Fibroblast of pulmonary artery (primary cell): Measurements from ENCODE around the gene POU2AF1.

Experiments
- DNase-seq: peaks from one replicate; pipeline ENCODE4 v3.0.0-alpha.2; 2010; ENCODE audit warnings: low read depth
- H3K4me3 ChIP-seq: replicated peaks from 2 replicates; pipeline ENCODE4 v1.5.1; 2011; ENCODE audit warnings: low read depth, mild to moderate bottlenecking, control low read depth, low read length, moderate library complexity
- CTCF ChIP-seq: IDR thresholded peaks from 2 replicates; pipeline ENCODE4 v1.5.1; 2011; ENCODE audit warnings: mild to moderate bottlenecking, control low read depth, low read length, inconsistent platforms; ENCODE audit errors: missing control alignments

Gene POU2AF1

GRCh38 chr11:111358038-111359001 is 20.8 kb downstream of the POU2AF1 start:
- no peak for TF ChIP-seq CTCF
- no peak for DNase-seq
- H3K4me3 ChIP-seq: no peak overlapping the region

- no peak for TF ChIP-seq CTCF
Measured at GRCh38 chr11:111357150-111358037, 21.7 kb downstream of the POU2AF1 start.

GRCh38 chr11:111356660-111357048 is 22.4 kb downstream of the POU2AF1 start:
- TF ChIP-seq CTCF: no peak
- no peak overlapping the region for H3K4me3 ChIP-seq
- DNase-seq: no peak

More at GRCh38 chr11:111357150-111358037, 21.7 kb downstream of the POU2AF1 start:
- no peak overlapping the region for H3K4me3 ChIP-seq
- no peak for DNase-seq

GRCh38 chr11:111355956-111356659 is 23.0 kb downstream of the POU2AF1 start:
- no peak for TF ChIP-seq CTCF
- DNase-seq: no peak
- H3K4me3 ChIP-seq: no peak overlapping the region

GRCh38 chr11:111355101-111355500 is 24.0 kb downstream of the POU2AF1 start:
- no peak for TF ChIP-seq CTCF
- no peak for DNase-seq
- H3K4me3 ChIP-seq: no peak overlapping the region

- DNase-seq: no peak
- no peak for TF ChIP-seq CTCF
- no peak overlapping the region for H3K4me3 ChIP-seq
Measured at GRCh38 chr11:111354601-111354891, 24.5 kb downstream of the POU2AF1 start.
